ENCODE data around the gene ANTXR1. TPM values are rescaled to one million over a fixed set of nuclear protein-coding genes. Genes with fewer than 3 reads are reported as not detected.

The ANTXR1 gene
- total RNA-seq, 4 donors from 2014 or later = 7.1 to 101 (median 15.8) TPM

- no peak for DNase-seq
- no peak for TF ChIP-seq POLR2AphosphoS5 (IDR thresholded peaks at IDR 0.05)
- TF ChIP-seq EP300 (IDR thresholded peaks at IDR 0.05; ENCODE audit: low read depth) = no peak
- TF ChIP-seq POLR2A (IDR thresholded peaks at IDR 0.05) = no peak
- no peak for TF ChIP-seq CTCF (IDR thresholded peaks at IDR 0.05)
- intact Hi-C loops (cut with DNase I; ENCODE audit: low total_unique reads) = no loop called here
- H3K27me3 ChIP-seq = peaks cover 7% of the 10 kb centered on the region
- no peak overlapping the region for H3K4me3 ChIP-seq
- H3K27ac ChIP-seq = no peak overlapping the region
- 91 to 100% methylated on average over 2 of the region's 2 CpGs for WGBS, 2 donors (ENCODE audit: low coverage in 1 of 2)
- H3K9me3 ChIP-seq = no peaks in the 10 kb centered on the region
- no peaks in the 10 kb centered on the region for H3K4me1 ChIP-seq
- in situ Hi-C loops (cut with MboI; ENCODE audit: low pct_ligation_motif_present in 1 of 4, low pct_unique_long_range_greater_than_20kb in 1 of 4, low sequenced_read_pairs in 3 of 4) = no loop called here
- H3K36me3 ChIP-seq = no peaks in the 10 kb centered on the region
Measured at GRCh38 chr2:68975844-68976243, 37.1 kb upstream of the ANTXR1 start.

GRCh38 chr2:68977453-68977852 is 35.5 kb upstream of the ANTXR1 start:
- no peaks in the 10 kb centered on the region for H3K36me3 ChIP-seq
- H3K27ac ChIP-seq = no peak overlapping the region
- H3K9me3 ChIP-seq = no peaks in the 10 kb centered on the region
- H3K27me3 ChIP-seq = peaks cover 7% of the 10 kb centered on the region
- no peaks in the 10 kb centered on the region for H3K4me1 ChIP-seq
- in situ Hi-C loops (cut with MboI; ENCODE audit: low pct_ligation_motif_present in 1 of 4, low pct_unique_long_range_greater_than_20kb in 1 of 4, low sequenced_read_pairs in 3 of 4) = no loop called here
- TF ChIP-seq POLR2AphosphoS5 (IDR thresholded peaks at IDR 0.05) (no peak), CTCF (IDR thresholded peaks at IDR 0.05) (no peak), POLR2A (IDR thresholded peaks at IDR 0.05) (no peak), EP300 (IDR thresholded peaks at IDR 0.05; ENCODE audit: low read depth) (no peak)
- WGBS, 2 donors (ENCODE audit: low coverage in 1 of 2) = 71 to 76% methylated on average over 4 of the region's 4 CpGs
- no peak overlapping the region for H3K4me3 ChIP-seq
- intact Hi-C loops (cut with DNase I; ENCODE audit: low total_unique reads) = no loop called here
- no peak for DNase-seq

- no peak overlapping the region for H3K4me3 ChIP-seq
- no peaks in the 10 kb centered on the region for H3K36me3 ChIP-seq
- WGBS, 2 donors (ENCODE audit: low coverage in 1 of 2) = 47 to 58% methylated on average over 3 of the region's 3 CpGs
- H3K9me3 ChIP-seq = no peaks in the 10 kb centered on the region
- peaks cover 7% of the 10 kb centered on the region for H3K27me3 ChIP-seq
- in situ Hi-C loops (cut with MboI; ENCODE audit: low pct_ligation_motif_present in 1 of 4, low pct_unique_long_range_greater_than_20kb in 1 of 4, low sequenced_read_pairs in 3 of 4) (no loop called here), intact Hi-C loops (cut with DNase I; ENCODE audit: low total_unique reads) (no loop called here)
- no peaks in the 10 kb centered on the region for H3K4me1 ChIP-seq
- H3K27ac ChIP-seq = no peak overlapping the region
- no peak for TF ChIP-seq POLR2A (IDR thresholded peaks at IDR 0.05)
- TF ChIP-seq CTCF (IDR thresholded peaks at IDR 0.05) = no peak
- no peak for TF ChIP-seq POLR2AphosphoS5 (IDR thresholded peaks at IDR 0.05)
- TF ChIP-seq EP300 (IDR thresholded peaks at IDR 0.05; ENCODE audit: low read depth) = no peak
- DNase-seq = no peak
Measured at GRCh38 chr2:68978098-68978497, 34.9 kb upstream of the ANTXR1 start.

DNA sequence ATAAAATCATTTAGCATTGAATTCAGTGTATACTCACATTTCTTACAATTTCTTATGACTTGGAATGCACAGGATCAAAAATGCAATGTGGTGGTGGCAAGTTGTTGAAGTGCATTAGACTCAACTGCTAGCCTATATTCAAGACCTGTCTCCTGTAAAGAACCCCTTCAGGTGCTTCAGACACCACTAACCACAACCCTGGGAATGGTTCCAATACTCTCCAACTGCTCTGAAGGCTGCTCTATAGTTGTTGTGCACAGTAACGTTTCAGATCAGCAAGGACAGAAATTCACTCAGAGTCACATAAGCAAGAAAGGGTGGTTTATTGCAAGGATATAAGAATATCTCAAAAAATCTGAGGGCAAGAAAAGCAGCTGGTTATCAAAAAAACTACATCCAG is 32.0 kb upstream of the ANTXR1 start:
- in situ Hi-C loops (cut with MboI; ENCODE audit: low pct_ligation_motif_present in 1 of 4, low pct_unique_long_range_greater_than_20kb in 1 of 4, low sequenced_read_pairs in 3 of 4) (no loop called here), intact Hi-C loops (cut with DNase I; ENCODE audit: low total_unique reads) (no loop called here)
- no peaks in the 10 kb centered on the region for H3K36me3 ChIP-seq
- no peaks in the 10 kb centered on the region for H3K9me3 ChIP-seq
- H3K4me3 ChIP-seq = no peak overlapping the region
- H3K27me3 ChIP-seq = peaks cover 6% of the 10 kb centered on the region
- TF ChIP-seq EP300 (IDR thresholded peaks at IDR 0.05; ENCODE audit: low read depth) (no peak), POLR2A (IDR thresholded peaks at IDR 0.05) (no peak), CTCF (IDR thresholded peaks at IDR 0.05) (no peak), POLR2AphosphoS5 (IDR thresholded peaks at IDR 0.05) (no peak)
- no peaks in the 10 kb centered on the region for H3K4me1 ChIP-seq
- no peak overlapping the region for H3K27ac ChIP-seq
- 53% methylated on average over 1 of the region's 1 CpG; no CpG with 5 or more reads in 1 of the 2 donors for WGBS, 2 donors (ENCODE audit: low coverage in 1 of 2)
- no peak for DNase-seq
